LNCAP (cell line): ENCODE data around the gene LDB3.

ENCODE experiments used
- TF ChIP-seq, protein P1 (sequence below): fragments of 450-650 bp; IDR thresholded peaks from 2 replicates; pipeline ENCODE4 v1.5.1; 2017; ENCODE audit warnings: mild to moderate bottlenecking

LDB3 gene

GRCh38 chr10:86678999-86679792 is 10.9 kb downstream of the LDB3 start:
- TF ChIP-seq, protein P1, sequence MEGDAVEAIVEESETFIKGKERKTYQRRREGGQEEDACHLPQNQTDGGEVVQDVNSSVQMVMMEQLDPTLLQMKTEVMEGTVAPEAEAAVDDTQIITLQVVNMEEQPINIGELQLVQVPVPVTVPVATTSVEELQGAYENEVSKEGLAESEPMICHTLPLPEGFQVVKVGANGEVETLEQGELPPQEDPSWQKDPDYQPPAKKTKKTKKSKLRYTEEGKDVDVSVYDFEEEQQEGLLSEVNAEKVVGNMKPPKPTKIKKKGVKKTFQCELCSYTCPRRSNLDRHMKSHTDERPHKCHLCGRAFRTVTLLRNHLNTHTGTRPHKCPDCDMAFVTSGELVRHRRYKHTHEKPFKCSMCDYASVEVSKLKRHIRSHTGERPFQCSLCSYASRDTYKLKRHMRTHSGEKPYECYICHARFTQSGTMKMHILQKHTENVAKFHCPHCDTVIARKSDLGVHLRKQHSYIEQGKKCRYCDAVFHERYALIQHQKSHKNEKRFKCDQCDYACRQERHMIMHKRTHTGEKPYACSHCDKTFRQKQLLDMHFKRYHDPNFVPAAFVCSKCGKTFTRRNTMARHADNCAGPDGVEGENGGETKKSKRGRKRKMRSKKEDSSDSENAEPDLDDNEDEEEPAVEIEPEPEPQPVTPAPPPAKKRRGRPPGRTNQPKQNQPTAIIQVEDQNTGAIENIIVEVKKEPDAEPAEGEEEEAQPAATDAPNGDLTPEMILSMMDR, result no peak

GRCh38 chr10:86681047-86681446 is 12.7 kb downstream of the LDB3 start:
- TF ChIP-seq, protein P1, result no peak

- TF ChIP-seq, protein P1, result no peak
These were observed 13.5 kb downstream of the LDB3 start for GRCh38 chr10:86681722-86682386.

DNA sequence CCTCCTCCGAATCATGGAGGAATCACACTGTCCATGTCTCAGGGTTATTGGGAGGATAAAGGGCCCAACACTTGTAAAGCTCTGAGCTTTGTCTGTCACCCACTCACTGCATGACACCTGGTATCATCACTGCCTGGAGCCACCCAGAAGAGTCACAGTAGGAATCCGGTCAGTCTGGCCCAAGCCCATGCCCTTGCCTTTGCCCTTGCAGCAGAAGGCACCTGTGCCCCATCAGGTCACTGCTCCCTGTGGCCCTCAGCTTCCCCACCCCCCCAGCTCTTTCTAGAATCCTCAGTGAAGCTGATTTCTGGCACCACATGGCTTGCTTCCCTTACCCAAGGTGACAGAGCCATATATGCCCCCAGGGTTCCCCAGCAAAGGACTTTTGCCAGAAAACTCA is 14.4 kb downstream of the LDB3 start:
- TF ChIP-seq, protein P1, result no peak

DNA sequence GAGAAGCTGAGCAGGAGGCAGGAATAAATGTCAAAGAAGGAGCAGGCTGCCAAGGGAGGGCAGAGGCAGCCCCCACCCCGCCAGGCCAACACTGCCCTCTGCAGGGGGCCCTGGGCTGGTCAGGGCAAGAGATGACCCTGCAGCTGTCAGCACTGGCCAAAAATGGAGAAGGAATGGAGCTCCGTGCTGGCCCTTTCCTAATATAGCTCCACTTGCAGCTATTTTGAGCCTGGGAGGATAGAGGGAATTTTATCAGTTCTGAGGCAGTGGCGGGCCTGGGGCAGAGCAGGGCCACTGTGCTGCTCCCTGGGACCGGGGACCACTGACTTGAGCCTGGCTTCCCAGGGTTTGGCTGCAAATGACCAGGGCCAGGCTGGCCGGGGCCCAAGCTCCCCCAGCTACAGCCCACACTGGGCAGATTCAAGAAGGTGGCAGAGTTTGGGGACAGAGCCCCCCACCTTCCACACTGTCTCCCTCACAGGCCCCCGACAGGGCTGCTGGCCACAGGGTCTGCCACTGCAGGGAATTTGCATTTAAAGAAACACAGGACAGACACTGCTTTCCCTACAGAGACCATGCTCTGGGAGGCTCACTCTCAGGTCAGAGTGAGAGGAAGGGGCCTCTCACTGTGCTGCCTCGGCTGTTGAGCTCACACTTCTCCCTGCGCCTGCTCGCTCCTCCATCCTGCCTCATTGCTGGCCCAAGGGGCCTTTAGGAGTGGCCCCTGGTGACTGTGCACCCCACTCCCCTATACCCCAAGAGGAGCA is 16.2 kb downstream of the LDB3 start:
- TF ChIP-seq, protein P1, result no peak

GRCh38 chr10:86685416-86685815 is 17.1 kb downstream of the LDB3 start:
- TF ChIP-seq, protein P1, result no peak

- TF ChIP-seq, protein P1, result no peak
These were observed 17.8 kb downstream of the LDB3 start for GRCh38 chr10:86685893-86686632.
